ENCODE data around the gene ISYNA1. TPM values are rescaled to one million over a fixed set of nuclear protein-coding genes. Genes with fewer than 3 reads are reported as not detected.

The ISYNA1 gene
- total RNA-seq, 1 donor, result 7.8 TPM

DNA sequence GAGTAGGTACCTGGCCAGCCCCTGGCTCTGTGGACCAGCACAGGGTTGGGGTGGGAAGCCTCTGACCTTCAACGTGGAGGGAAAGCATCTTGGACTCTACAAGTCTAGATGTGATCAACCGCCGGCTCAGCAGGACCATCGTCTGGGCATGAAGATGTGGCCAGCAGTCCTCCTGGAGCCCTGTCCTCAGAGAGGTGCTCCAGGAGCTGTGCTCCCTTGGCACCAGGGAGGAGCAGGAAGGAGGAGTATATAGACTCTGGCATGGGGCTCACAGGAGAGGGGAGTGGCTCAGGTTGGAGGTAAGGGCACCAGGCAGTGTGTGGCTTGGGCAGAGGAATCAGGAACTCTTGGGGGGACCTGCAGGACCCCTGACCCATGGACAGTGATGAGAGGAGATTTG is 18.3 kb upstream of the ISYNA1 start:
- no peak overlapping the region for H3K4me3 ChIP-seq (ENCODE audit: low read length)
- no peaks in the 10 kb centered on the region for H3K4me1 ChIP-seq (ENCODE audit: insufficient read depth, low read length)
- H3K9me3 ChIP-seq (ENCODE audit: low read depth, low read length), result no peaks in the 10 kb centered on the region
- H3K27me3 ChIP-seq (ENCODE audit: insufficient read depth, low read length), result no peaks in the 10 kb centered on the region

- Histone ChIP-seq H3K9me3 (ENCODE audit: low read depth, low read length) (no peaks in the 10 kb centered on the region), H3K4me1 (ENCODE audit: insufficient read depth, low read length) (no peaks in the 10 kb centered on the region), H3K27me3 (ENCODE audit: insufficient read depth, low read length) (no peaks in the 10 kb centered on the region), H3K4me3 (ENCODE audit: low read length) (no peak overlapping the region)
Observed at GRCh38 chr19:18453269-18454024, 15.5 kb upstream of the ISYNA1 start.

DNA sequence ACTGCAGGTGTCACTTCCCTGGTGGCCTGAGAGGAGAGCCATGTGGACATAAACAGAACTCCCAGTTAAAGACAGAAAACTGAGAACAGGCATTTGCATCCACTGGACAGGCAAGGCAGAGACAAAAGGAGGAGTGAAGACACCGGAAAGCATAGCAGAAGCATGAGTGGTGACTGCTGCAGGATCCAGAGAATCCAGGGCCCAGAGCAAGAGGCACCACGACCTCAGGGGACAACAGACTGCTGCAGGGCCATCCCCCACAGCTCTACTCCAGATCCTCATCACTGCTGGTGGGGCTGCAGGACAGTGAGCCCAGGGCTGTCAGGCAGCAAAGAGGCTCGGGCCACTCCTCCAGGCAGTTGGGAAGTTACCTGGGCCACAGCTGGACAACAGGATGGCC is 14.5 kb upstream of the ISYNA1 start:
- H3K9me3 ChIP-seq (ENCODE audit: low read depth, low read length), result no peaks in the 10 kb centered on the region
- no peaks in the 10 kb centered on the region for H3K27me3 ChIP-seq (ENCODE audit: insufficient read depth, low read length)
- no peak overlapping the region for H3K4me3 ChIP-seq (ENCODE audit: low read length)
- H3K4me1 ChIP-seq (ENCODE audit: insufficient read depth, low read length), result no peaks in the 10 kb centered on the region

DNA sequence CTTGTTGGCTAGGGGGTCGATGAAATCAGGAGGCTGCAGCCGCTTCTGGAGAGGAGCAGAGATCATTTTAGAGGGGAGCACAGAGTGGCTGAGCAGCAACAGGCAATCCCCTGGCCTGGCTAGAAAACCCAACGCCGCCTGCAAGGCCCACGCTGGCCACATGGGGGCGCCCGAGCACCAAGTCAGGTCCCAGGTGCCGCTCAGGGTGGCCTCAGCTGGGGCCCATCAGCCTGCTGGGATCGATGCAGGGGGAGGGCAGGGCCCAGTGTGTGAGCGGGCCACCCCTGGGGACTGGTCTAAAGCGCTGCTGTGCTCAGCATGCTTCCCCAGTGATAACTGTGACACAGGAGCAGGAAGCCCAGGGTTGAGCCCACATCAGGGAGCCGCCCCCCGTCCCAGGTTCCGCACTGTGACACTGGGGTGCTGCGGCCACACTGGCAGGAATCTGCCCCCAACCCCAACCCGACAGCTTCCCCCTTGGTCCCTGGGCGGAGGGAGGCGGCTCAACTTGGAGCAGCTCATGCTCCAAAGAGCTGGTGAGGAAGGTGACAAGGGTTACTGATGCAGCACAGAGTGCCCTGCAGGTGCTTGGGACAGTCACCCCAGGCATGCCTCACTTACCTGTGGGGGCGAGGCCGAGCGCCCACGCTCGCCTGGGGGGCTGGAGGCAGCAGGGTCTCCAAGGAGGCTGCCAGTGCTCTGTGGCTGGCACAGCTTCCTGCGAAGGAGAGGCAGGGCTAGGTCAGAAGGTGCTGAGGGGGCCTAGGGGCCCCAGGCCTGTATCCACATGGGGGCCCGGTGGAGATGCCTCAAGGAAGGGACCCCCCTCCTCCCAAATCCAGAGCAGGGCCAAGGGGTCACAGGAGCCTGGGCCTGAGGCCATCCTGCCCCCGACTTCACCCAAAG is 13.3 kb upstream of the ISYNA1 start:
- no peaks in the 10 kb centered on the region for H3K9me3 ChIP-seq (ENCODE audit: low read depth, low read length)
- no peaks in the 10 kb centered on the region for H3K4me1 ChIP-seq (ENCODE audit: insufficient read depth, low read length)
- no peaks in the 10 kb centered on the region for H3K27me3 ChIP-seq (ENCODE audit: insufficient read depth, low read length)
- no peak overlapping the region for H3K4me3 ChIP-seq (ENCODE audit: low read length)

DNA sequence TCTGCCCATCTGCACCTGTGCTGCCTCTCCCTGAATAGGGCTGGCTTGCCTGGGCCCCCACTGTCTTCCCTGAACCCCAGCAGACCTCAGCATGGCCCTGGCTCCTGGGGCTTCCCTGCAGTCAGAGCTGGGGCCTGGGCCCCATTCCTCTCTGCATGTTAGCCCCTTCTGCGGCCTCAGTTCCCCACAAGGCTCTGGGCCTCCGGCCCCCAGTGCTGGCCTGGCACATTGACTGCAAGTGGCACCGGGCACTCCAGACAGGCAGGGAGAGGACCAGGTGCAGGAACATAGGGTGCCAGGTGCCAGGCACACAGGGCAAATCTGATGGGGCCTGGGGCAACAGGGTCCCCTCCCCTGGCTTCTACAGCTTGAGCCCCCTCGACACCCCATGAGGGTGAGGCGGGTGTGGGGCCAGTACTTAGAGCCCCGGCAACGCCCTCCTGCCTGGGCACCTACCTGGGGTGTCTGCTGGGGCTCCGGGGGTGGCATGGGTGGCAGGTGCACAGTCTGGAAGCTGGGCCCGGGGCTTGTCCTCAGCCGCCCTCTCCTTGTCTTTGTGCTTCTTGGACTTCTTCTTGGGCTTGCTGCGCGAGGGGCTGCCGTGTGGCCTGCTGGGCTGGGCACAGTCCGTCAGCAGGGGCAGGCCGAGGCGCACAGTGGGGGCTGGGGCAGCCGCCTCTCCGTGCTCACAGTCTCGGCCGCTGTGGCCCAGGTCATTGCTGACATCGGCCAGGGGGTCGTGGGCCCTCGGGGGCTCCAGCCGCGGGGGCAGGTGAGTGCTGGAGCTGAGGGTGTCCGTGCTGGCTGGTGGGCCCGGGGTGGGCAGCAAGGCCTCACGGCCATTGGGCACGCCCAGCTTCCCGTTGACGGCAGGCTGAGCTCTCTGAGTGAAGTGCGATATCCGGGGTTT is 12.3 kb upstream of the ISYNA1 start:
- no peaks in the 10 kb centered on the region for H3K27me3 ChIP-seq (ENCODE audit: insufficient read depth, low read length)

DNA sequence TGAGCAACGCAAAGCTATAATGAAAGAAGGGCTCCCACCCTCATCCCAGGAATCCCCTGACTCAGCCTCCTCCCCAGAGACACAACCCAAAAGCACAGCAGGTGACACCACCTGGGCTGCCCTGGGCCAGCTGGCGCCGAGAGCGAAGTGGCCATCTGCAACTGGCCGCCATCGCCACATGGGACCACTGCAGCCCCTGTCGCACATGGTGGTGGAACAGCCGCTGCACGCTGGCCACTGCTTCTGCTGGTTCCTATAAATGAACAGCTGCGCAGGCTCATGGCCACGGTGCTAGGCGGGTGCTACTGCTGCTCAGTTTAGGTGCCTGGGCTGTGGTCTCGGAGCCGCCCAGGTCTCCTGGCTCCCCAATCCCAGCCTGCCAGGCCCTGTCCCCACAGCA is 11.6 kb upstream of the ISYNA1 start:
- Histone ChIP-seq H3K27me3 (ENCODE audit: insufficient read depth, low read length) (no peaks in the 10 kb centered on the region), H3K9me3 (ENCODE audit: low read depth, low read length) (no peaks in the 10 kb centered on the region), H3K4me3 (ENCODE audit: low read length) (no peak overlapping the region), H3K4me1 (ENCODE audit: insufficient read depth, low read length) (no peaks in the 10 kb centered on the region)

More for the DNA sequence above, 12.3 kb upstream of the ISYNA1 start:
- Histone ChIP-seq H3K4me1 (ENCODE audit: insufficient read depth, low read length) (no peaks in the 10 kb centered on the region), H3K4me3 (ENCODE audit: low read length) (no peak overlapping the region), H3K9me3 (ENCODE audit: low read depth, low read length) (no peaks in the 10 kb centered on the region)

DNA sequence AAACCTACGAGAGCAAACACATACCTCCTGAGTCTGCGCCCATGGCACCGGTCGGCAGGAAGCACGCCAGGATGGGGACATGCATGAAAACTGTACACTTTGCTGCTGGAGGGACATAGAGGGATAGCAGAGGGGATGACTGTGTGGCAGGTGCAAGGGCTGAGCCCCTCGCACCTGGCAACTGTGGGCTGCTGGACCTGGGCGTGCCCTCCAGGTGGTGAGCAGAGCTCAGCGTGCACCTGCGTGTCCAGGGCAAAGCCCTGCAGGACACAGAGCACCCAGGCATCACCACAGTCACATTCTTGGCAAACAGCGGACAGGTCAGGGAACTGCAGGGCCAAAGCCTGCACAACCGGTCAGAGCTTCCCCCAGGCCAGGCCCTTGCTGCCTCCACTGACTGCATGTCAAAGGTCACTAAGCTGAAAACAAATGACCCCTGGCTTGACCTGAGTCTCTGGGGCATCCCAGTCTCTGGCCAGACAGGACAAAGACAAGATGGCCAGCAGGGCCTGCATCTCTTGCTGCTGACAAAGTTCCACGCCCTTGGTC is 9.0 kb upstream of the ISYNA1 start:
- H3K27me3 ChIP-seq (ENCODE audit: insufficient read depth, low read length), result no peaks in the 10 kb centered on the region
- no peaks in the 10 kb centered on the region for H3K9me3 ChIP-seq (ENCODE audit: low read depth, low read length)
- no peak overlapping the region for H3K4me3 ChIP-seq (ENCODE audit: low read length)
- no peaks in the 10 kb centered on the region for H3K4me1 ChIP-seq (ENCODE audit: insufficient read depth, low read length)

- Histone ChIP-seq H3K27me3 (ENCODE audit: insufficient read depth, low read length) (no peaks in the 10 kb centered on the region), H3K9me3 (ENCODE audit: low read depth, low read length) (no peaks in the 10 kb centered on the region), H3K4me3 (ENCODE audit: low read length) (no peak overlapping the region), H3K4me1 (ENCODE audit: insufficient read depth, low read length) (no peaks in the 10 kb centered on the region)
Observed at GRCh38 chr19:18446145-18446810, 8.3 kb upstream of the ISYNA1 start.

DNA sequence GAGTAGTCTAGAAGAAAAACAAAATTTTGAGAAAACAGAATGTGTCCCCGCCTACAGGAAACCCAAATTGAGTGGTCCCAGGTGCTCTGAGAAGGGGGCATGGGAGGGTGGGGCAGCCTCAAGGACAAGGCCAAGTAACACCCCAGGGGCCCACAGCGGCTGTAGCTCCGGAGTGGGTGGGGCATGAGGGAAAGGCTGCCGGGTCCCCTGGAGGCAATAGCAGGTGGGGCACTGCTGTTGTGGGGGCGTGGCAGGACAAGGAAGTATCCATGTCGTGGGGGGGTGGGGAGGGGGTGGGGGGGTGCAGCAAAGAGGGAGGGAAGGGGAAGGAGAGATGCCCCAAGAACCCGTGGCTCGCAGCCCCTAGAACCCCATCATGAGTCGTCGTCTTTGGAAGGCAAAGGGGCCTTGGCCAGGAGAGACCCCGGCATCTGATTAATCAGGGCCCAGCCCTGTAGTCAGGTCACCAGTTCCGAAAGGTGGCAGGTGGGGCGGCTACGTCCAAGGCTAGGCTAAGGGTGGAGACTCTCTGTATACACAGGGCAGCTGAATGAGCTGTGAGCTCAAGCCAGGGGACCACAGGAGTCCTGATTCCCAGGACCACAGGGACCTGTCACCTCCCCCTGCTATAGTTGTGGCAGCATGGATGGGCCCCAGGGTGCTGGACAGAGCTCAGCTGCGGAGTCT is 7.5 kb upstream of the ISYNA1 start:
- H3K4me3 ChIP-seq (ENCODE audit: low read length), result no peak overlapping the region
- no peaks in the 10 kb centered on the region for H3K9me3 ChIP-seq (ENCODE audit: low read depth, low read length)
- no peaks in the 10 kb centered on the region for H3K4me1 ChIP-seq (ENCODE audit: insufficient read depth, low read length)
- H3K27me3 ChIP-seq (ENCODE audit: insufficient read depth, low read length), result no peaks in the 10 kb centered on the region

- no peaks in the 10 kb centered on the region for H3K9me3 ChIP-seq (ENCODE audit: low read depth, low read length)
- no peaks in the 10 kb centered on the region for H3K4me1 ChIP-seq (ENCODE audit: insufficient read depth, low read length)
- H3K27me3 ChIP-seq (ENCODE audit: insufficient read depth, low read length), result no peaks in the 10 kb centered on the region
- H3K4me3 ChIP-seq (ENCODE audit: low read length), result no peak overlapping the region
Observed at GRCh38 chr19:18444513-18444912, 6.6 kb upstream of the ISYNA1 start.

- Histone ChIP-seq H3K9me3 (ENCODE audit: low read depth, low read length) (no peaks in the 10 kb centered on the region), H3K4me3 (ENCODE audit: low read length) (no peak overlapping the region), H3K4me1 (ENCODE audit: insufficient read depth, low read length) (no peaks in the 10 kb centered on the region), H3K27me3 (ENCODE audit: insufficient read depth, low read length) (no peaks in the 10 kb centered on the region)
Observed at GRCh38 chr19:18443831-18444230, 5.9 kb upstream of the ISYNA1 start.

GRCh38 chr19:18443406-18443805 is 5.5 kb upstream of the ISYNA1 start:
- Histone ChIP-seq H3K4me1 (ENCODE audit: insufficient read depth, low read length) (peaks cover under 1% of the 10 kb centered on the region), H3K9me3 (ENCODE audit: low read depth, low read length) (no peaks in the 10 kb centered on the region), H3K27me3 (ENCODE audit: insufficient read depth, low read length) (peaks cover under 1% of the 10 kb centered on the region), H3K4me3 (ENCODE audit: low read length) (no peak overlapping the region)

GRCh38 chr19:18442941-18443340 is 5.0 kb upstream of the ISYNA1 start:
- H3K4me1 ChIP-seq (ENCODE audit: insufficient read depth, low read length), result peaks cover 4% of the 10 kb centered on the region
- no peaks in the 10 kb centered on the region for H3K9me3 ChIP-seq (ENCODE audit: low read depth, low read length)
- H3K4me3 ChIP-seq (ENCODE audit: low read length), result no peak overlapping the region
- H3K27me3 ChIP-seq (ENCODE audit: insufficient read depth, low read length), result peaks cover 2% of the 10 kb centered on the region
